Ascending aorta (tissue), 2 donors: ENCODE data around the gene RAB28. TPM values are rescaled to one million over a fixed set of nuclear protein-coding genes. Genes with fewer than 3 reads are reported as not detected.

Source experiments
- DNase-seq, 2 donors: peaks; one replicate each; pipeline ENCODE4 v3.0.0-alpha.2; 2019; ENCODE audit warnings: low spot score in 2 of 2
- H3K27ac ChIP-seq, 2 donors: fragments of 200-600 bp; sonication (generic); one replicate each; pipeline ENCODE4 v1.5.1; 2016 to 2017; ENCODE audit warnings: mild to moderate bottlenecking in 1 of 2
- H3K27me3 ChIP-seq: fragments of 200-600 bp; sonication (generic); one replicate; pipeline ENCODE4 v1.5.1; 2017
- H3K36me3 ChIP-seq, 2 donors: fragments of 200-600 bp; sonication (generic); one replicate each; pipeline ENCODE4 v1.5.1; 2016
- H3K4me1 ChIP-seq, 2 donors: fragments of 200-600 bp; sonication (generic); one replicate each; pipeline ENCODE4 v1.5.1; 2016 to 2017; ENCODE audit warnings: mild to moderate bottlenecking in 1 of 2
- H3K4me3 ChIP-seq, 2 donors: fragments of 200-600 bp; sonication (generic); one replicate each; pipeline ENCODE4 v1.5.1; 2016 to 2017; ENCODE audit warnings: mild to moderate bottlenecking in 1 of 2
- H3K9me3 ChIP-seq, 2 donors: fragments of 200-600 bp; sonication (generic); one replicate each; pipeline ENCODE4 v1.5.1; 2016
- CTCF ChIP-seq, 3 experiments: fragments of 200-600 bp in 2 of 3; fragments of 450-650 bp in 1 of 3; sonication (generic) in 2 of 3; IDR thresholded peaks; one replicate each; pipeline ENCODE4 v1.5.1; 2016 to 2019; ENCODE audit warnings: antibody characterized with exemption in 3 of 3, mild to moderate bottlenecking in 1 of 3, moderate library complexity in 1 of 3
- intact Hi-C: fragments of 100-400 bp; cut with DNase I; formaldehyde crosslinking; loops from one replicate; pipeline ENCODE4 v1.15.1; 2023
- total RNA-seq: library from RNA; depleted of rRNA; stranded (reverse); fragments of >200 nt; gene quantifications from one replicate; pipeline ENCODE4 v1.1.0, GENCODE V29; 2016

RAB28 gene
- total RNA-seq, 1 donor from 2014 or later = 3.2 TPM

- intact Hi-C loops = no loop called here
- TF ChIP-seq CTCF (IDR thresholded peaks at IDR 0.05) = no peak
Observed at GRCh38 chr4:13461191-13461905, 22.8 kb downstream of the RAB28 start.

GRCh38 chr4:13455411-13455810 is 28.7 kb downstream of the RAB28 start:
- Histone ChIP-seq H3K9me3 (no peaks in the 10 kb centered on the region), H3K27me3 (no peaks in the 10 kb centered on the region), H3K4me3 (no peak overlapping the region), H3K4me1 (no peaks in the 10 kb centered on the region), H3K36me3 (peaks cover 7 to 24% of the 10 kb centered on the region in 2 donors), H3K27ac (no peak overlapping the region)
- no peak for DNase-seq
- intact Hi-C loops = no loop called here
- no peak for TF ChIP-seq CTCF (IDR thresholded peaks at IDR 0.05)

More at GRCh38 chr4:13461191-13461905, 22.8 kb downstream of the RAB28 start:
- DNase-seq = no peak
- Histone ChIP-seq H3K27me3 (no peaks in the 10 kb centered on the region), H3K4me1 (no peaks in the 10 kb centered on the region), H3K36me3 (peaks cover 0 to 7% of the 10 kb centered on the region in 2 donors), H3K27ac (no peak overlapping the region), H3K9me3 (no peaks in the 10 kb centered on the region), H3K4me3 (no peak overlapping the region)

- Histone ChIP-seq H3K4me3 (no peak overlapping the region), H3K36me3 (peaks cover 7 to 20% of the 10 kb centered on the region in 2 donors), H3K27me3 (no peaks in the 10 kb centered on the region), H3K9me3 (no peaks in the 10 kb centered on the region), H3K27ac (no peak overlapping the region), H3K4me1 (no peaks in the 10 kb centered on the region)
- no peak for DNase-seq
- no peak for TF ChIP-seq CTCF (IDR thresholded peaks at IDR 0.05)
- intact Hi-C loops = no loop called here
Observed at GRCh38 chr4:13454786-13455185, 29.4 kb downstream of the RAB28 start.

GRCh38 chr4:13452927-13453579 is 31.1 kb downstream of the RAB28 start:
- intact Hi-C loops = no loop called here
- H3K4me3 ChIP-seq = no peak overlapping the region
- H3K4me1 ChIP-seq = no peaks in the 10 kb centered on the region
- H3K27me3 ChIP-seq = no peaks in the 10 kb centered on the region
- no peak for TF ChIP-seq CTCF (IDR thresholded peaks at IDR 0.05)
- no peaks in the 10 kb centered on the region for H3K9me3 ChIP-seq
- no peak overlapping the region for H3K27ac ChIP-seq
- peaks cover 7 to 17% of the 10 kb centered on the region in 2 donors for H3K36me3 ChIP-seq
- no peak for DNase-seq

GRCh38 chr4:13449590-13449989 is 34.5 kb downstream of the RAB28 start:
- no peak for DNase-seq
- intact Hi-C loops = no loop called here
- H3K36me3 ChIP-seq = peaks cover 0 to 22% of the 10 kb centered on the region in 2 donors
- no peak overlapping the region for H3K27ac ChIP-seq
- H3K9me3 ChIP-seq = no peaks in the 10 kb centered on the region
- no peak for TF ChIP-seq CTCF (IDR thresholded peaks at IDR 0.05)
- H3K27me3 ChIP-seq = no peaks in the 10 kb centered on the region
- H3K4me3 ChIP-seq = no peak overlapping the region
- no peaks in the 10 kb centered on the region for H3K4me1 ChIP-seq
